ENCODE measurements around the gene SLC6A13.
A peak's percentile ranks its signal among the peaks of the same experiment; 100 is the strongest.
"Not testable (repeated sequence)": the region's sequence is repeated elsewhere in the genome, so short reads cannot be mapped to it uniquely, and the experiment has no call there.

SLC6A13 gene

DNA sequence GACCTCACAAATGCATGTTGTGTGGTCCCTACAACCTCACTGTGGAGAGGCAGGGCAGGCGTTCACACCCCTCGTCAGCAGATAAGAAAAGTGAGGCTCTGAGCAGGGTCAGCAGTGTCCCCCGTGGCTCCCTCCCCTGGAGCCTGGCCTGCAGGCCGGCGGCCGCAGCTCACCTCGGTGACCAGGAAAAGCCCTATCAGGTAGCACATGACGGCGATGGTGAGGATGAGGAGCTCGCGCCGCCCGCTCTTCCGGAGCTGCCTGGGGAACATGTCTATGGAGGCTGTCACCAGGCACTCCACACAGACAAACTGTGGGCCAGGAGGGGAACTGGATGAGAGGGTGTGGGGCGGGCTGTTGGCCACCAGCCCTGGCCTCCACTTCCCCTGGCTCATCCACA is 66.7 kb downstream of the SLC6A13 start:
- no peak for DNase-seq

DNA sequence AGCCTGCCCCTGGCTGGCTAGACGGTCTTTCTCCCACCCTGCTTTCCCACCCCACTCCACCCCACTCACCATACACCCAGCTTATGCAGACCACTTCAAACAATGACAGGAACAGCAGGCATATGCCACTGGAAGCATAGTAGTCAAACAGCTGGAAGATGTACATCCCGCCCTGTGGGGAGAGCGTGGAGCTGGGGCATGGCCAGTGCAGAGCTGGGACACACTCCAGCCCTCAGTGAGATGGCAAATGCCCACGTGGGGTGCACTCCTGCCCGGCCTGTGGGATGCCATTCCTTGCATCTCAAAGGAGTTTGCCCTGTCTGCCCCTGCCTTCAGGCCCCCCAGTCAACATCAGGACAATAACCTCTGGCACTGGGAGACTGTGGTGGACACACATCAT is 67.5 kb downstream of the SLC6A13 start:
- no peak for DNase-seq

DNA sequence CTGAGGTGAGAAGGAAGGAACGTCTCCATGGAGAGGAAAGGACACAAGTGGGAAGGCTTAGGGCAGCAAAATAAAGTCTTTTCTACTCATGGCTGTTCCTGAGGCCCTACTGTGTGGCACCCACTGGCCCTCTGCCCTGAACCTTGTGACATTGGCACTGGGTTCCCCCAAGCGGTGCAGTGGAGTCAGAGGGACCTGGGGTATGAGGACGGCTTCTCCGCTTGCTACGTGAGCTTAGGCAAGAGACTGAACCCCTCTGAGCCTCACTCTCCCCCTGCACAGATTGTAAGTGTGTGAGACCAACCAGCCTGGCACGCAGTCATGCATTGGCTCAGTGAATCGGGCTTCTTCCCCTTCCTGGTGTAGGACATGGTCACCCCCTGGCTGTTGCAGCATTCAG is 68.4 kb downstream of the SLC6A13 start:
- no peak for DNase-seq

DNA sequence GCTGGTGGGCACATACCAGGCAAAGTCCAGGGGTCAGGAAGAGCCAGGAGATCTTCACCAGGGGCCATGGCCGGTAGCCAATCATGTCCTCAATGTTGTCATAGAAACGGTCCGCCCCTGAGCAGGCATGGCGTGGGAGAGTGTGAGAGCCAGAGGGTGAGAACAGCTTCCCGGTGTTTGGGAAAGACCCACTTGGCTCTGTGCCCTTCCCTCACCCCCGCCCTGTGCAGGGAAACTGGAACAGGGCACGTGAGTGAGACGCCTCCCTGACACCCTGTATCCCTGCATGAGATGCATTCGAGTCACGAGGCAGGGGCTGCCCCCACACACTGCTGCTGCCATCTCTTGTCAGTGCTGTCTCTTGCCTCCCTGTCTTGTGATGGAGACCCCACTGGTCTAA is 69.4 kb downstream of the SLC6A13 start:
- DNase-seq = no peak

DNA sequence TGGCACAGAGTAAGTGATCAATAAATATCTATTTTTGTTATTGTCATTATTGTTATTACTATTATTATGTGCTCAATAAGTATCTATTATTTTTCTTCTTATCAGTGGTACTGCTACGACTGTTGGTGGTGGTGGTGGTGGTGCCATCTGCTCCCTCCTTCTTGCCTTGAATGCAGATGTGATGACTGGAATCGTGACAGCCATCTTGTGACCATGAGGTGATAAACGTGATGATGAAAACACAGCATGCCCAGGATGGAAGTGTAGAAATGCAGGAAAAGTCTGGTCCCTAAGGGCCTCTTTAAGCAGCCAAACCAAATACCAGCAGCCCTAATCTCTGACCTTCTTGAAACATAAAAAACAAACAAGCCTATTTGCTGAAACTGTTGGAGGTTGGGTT is 71.1 kb downstream of the SLC6A13 start:
- DNase-seq = no peak

DNA sequence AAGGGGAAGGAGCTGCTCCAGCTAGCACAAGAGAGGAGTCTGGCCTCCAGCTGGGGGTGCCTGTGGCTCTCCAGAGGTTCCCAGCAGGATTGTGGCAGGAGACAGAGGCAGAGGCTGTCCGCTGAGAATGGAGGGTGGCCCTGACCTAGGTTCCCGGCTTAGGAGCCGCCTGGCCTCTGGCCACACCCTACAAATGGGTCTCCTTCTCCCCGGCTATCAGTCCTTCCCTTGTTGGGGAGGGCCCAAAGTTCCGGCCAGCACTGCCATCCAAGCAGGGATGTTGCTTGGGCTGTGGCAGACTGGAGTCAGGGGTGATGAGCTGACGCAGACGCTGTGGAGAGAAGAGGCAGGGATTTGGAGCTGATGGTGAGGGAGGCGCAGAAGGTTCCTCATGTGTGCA is 71.8 kb downstream of the SLC6A13 start:
- DNase-seq = no peak

DNA sequence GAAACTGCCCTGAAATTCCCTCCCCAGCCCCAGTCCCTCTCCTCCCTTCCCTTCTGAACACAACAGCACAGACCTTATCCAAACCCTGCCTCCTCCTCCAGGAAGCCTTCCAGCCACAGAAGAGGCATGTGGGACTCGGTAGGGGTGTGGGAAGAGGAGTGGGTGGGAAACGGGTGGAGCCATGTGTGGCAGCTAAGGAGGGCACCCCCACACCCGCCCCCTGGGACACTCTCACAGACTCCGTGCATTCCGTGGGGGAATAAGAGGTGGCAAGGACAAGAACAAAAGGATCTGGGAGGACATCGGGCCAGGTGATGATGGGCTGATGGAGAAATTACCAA is 73.0 kb downstream of the SLC6A13 start:
- no peak for DNase-seq

DNA sequence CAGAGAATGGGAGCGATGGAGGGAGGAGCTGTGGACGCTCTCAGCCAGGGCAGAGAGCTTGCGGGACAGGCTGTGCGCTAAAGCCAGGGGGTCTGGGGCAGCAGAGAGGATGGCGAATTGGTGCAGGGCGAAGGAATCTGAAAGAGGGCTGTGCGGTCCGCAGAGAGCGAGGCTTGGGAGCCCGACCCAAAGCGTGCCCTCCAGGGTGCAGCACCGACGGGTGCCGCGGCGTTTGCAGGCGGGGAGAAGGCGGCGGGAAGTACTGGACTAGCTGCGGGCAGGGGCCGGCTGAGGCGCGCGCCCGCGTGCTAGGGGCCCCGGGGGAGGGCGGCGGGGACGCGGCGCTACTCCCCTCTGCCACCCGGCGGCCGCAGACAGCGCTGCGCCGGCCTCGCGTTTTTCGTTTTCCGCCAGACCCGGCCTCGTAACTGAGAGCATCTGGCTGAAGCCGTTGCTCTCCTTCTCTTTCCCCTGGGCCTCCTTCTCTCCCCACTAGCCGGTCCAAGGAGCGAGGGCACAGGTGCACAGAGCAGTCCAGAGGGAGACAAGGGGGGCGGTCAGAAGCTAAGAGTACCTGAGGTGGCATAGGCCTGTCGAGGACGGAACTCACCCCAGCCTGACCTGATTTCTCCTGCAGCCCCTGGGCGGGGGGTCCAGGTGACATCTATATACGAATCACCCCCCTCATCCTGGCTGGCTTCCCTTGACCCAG is 73.6 kb downstream of the SLC6A13 start:
- peak; percentile 57 to 68 for DNase-seq

DNA sequence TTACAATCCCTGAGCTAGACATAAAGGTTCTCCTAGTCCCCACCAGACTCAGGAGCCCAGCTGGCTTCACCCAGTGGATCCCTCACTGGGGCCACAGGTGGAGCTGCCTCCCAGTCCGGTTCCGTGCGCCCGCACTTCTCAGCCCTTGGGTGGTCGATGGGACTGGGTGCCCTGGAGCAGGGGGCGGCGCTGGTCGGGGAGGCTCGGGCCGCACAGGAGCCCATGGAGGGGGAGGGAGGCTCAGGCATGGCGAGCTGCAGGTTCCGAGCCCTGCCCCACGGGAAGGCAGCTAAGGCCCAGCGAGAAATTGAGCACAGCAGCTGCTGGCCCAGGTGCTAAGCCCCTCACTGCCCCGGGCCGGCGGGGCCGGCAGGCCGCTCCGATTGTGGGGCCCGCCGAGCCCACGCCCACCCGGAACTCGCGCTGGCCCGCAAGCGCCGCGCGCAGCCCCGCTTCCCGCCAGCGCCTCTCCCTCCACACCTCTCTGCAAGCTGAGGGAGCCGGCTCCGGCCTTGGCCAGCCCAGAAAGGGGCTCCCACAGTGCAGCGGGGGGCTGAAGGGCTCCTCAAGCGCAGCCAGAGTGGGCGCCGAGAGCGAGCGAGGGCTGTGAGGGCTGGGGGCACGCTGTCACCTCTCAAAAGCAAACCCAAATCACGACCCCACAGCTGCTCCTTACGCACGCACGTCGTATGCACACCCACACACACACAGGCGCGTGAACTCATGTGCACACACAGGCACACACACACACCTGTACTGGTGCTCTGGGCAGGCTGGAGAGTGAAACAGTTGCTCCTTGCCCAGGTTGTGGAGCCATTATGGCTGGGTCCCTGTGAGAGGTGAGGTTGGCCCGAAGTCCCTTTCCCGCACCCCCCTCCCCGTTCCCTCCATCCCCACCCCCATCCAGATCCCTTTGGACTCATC is 74.4 kb downstream of the SLC6A13 start:
- not testable (repeated sequence) for DNase-seq

DNA sequence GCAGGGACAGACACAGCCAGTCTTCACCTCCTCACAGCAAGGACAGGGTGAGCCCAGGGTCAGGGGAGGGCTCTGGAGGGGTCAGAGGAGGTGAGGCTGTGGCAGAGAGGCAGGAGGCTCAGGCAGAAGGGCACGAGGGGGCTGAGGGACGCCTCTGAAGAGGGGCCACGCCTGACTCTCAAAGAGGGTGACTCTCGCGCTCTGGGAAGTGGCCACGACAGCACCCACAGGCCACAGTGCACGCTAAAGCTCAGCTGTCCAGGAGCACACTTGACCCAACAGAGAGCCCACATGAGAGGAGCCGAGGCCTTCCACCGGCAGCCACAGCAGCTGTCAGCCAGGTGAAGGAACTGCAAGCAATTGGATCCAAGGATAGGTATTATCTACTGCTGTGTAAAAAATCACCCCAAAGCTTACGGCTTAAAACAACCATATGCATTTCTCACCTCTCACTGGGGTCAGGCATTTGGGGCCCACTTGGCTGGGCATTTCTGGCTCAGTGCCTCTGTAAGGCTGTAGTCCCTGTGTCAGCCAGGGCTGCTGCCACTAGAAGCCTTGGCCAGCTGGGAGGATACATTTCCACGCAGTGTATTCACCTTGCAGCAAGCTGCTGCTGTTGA is 76.5 kb downstream of the SLC6A13 start:
- DNase-seq = no peak

DNA sequence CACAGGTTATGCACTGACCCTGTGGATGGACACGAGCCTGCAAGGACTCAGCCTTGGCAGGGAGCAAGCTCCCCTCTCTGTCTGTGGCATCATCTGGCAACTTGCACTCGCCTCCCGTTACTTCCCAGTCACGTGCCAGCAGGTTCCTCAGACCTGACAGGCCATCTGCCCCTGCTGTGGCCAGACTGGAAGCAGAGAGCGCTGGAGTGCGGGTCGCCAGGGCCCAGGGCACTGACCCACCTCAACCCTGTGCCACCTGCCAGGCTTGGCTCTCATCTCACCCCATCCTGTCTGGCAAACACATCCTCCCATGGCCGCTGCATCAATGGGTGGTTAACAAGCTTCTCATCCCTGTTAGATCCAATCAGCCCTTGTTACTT is 77.1 kb downstream of the SLC6A13 start:
- no peak for DNase-seq

DNA sequence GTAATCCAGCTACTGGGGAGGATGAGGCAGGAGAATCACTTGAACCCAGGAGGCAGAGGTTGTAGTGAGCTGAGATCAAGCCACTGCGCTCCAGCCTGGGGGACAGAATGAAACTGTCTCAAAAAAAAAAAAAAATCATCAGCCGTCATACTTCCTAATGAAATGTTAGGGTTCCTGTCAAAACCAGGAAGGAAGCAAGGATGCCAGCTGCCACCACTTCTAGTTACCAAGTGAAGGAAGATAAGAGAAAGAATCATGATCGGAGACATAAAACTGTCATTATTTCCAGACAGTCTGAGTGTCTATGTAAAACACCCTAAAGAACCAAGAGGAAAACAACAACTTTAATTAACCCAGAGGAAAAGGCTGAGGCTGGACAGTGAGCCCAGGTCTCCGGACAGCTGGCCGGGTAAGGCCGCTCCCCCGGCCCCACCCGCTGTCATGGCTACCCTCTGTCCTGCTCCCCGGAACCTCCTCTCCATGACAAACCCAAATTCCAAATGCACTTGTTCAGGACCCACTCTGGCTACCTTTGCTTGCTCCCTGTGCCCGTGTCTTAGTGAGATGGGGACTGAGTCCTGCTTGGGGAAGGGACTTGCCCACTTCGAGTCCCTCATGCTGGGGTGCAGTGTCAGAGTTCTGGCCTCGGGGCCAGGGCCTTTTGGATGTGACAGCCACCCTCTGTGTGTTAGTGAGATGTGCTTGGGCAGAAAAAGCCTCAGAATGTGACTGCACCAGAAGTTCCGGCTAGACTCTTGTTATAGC is 77.6 kb downstream of the SLC6A13 start:
- no peak for DNase-seq

DNA sequence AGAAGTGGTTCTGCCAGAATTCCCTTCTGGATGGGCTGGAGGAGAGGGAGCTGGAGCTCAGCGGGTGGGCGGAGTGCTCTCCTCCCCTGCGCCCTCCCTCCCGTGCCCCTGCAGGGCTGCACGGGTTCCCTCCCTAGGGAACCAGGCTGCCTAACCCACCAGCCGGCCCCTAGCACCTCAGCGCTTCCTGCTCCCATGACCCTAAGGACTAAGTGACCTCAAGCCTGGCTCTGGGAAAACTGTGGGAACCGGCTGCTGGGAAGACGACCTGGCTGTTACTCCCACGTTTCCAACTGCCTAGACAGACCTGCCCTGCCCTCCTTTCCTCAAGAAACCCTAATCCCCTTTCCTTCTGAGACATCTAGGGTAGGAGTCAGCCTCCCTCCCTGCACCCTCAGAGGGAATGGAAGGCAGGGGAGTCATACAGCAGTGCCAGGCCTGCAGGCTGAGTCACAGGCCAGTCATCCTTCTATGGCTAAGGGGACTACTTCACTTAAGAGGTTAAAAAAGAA is 80.2 kb downstream of the SLC6A13 start:
- DNase-seq = no peak

DNA sequence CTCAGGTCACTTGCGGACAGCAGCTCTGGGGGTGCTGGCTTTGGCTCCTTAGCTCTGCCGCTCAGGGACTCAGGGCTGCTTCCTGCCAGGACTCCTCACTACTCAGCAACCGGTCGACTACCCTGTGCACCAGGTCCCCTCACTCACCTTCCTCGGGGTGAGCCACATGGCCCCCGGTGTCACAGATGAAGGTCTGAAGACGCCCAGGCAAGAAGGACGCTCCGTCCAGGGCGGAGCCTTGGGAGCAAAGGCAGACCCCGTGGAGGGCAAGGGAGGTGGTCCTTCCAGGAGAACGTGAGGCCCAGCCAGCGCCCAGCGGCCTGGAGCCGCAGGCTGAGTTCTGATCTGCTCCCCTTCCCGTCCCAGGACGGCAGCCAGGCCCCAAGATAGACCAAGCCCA is 80.7 kb downstream of the SLC6A13 start:
- DNase-seq = no peak

DNA sequence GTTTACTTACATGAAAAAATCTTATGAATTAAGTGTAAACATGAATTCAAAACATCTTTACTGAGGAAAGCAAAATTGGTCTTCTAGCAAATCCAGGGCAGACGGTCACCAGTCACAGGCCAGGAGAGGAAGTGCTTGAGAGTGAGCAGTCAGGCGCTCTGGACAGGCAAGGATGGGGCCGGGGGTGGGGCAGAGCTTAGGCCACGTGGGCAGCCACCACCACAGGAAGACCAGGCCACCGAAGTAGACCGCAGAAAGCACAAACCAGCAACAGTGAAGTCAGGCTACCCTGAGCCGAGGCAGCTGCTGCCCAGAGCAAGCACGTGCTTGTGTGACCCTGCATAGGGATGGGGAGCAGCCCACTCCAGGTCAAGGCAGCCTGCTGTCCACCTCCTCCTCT is 82.2 kb downstream of the SLC6A13 start:
- no peak for DNase-seq

DNA sequence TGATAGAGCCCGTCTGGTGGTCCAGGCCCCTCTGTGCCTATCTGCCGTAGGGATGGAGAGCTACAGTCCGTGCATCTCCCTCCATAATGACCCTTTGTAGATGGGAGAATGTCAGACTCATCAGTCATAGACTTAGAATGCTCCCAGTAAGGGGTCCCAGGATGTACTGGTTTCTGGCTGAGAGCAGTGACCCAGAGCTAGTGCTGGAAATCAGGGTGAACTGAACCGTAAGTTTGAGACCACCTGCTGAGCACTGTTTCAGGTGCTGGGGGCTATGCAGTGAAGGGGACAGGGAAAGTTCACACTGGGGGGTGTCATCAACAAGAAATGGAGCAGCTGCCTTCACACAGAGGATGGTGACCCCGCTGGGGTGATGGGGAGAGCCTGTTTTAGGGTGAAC is 82.8 kb downstream of the SLC6A13 start:
- DNase-seq = no peak

DNA sequence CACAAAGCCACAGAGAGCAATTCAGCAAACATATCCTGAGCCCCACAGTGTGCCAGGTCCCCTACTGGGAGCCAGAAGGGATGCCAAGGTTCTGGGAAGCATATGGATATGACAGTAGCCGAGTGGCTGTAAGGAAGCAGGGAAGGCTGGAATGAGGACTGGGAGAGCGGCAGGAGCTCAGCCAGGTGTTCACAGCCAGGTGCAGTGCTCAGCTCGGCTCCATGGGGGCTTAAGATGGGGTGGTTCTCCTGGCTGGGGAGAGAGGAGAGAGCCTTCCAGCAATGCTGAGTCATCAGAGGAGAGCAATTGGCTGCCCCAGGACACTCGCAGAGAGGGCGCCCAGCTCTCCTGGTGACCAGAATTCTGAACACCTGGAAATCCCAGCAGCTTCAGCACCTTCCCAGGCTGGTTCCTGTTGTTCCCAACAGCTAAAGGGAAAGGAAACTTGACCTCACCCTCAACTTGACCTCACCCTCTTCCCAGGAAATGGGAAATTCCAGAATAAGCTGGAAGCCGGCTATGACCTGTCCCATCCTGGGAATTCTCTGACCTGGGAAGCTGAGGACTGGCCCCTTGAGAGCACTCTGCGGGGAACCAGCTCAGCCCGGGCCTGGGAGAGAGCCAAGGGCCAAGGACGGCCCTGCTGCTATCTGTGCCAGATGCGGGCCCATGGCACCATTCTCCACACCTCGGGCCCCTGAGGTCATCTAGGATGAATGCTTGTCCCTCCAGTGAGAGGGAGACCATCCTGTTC is 83.3 kb downstream of the SLC6A13 start:
- no peak for DNase-seq

DNA sequence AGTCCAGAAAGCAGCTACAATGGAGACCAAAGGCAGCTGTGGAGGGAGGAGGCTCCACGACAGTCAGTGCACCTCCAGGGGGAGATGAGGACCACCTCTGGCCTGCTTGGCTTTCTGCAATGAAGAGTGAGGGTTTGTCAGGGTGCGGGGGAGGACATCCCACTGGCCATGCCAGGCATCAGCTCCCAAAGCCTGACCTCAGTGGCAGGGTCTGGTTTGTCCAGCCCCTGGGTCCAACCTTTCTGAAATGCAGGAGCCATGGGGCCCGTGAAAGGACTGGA is 83.9 kb downstream of the SLC6A13 start:
- no peak for DNase-seq

DNA sequence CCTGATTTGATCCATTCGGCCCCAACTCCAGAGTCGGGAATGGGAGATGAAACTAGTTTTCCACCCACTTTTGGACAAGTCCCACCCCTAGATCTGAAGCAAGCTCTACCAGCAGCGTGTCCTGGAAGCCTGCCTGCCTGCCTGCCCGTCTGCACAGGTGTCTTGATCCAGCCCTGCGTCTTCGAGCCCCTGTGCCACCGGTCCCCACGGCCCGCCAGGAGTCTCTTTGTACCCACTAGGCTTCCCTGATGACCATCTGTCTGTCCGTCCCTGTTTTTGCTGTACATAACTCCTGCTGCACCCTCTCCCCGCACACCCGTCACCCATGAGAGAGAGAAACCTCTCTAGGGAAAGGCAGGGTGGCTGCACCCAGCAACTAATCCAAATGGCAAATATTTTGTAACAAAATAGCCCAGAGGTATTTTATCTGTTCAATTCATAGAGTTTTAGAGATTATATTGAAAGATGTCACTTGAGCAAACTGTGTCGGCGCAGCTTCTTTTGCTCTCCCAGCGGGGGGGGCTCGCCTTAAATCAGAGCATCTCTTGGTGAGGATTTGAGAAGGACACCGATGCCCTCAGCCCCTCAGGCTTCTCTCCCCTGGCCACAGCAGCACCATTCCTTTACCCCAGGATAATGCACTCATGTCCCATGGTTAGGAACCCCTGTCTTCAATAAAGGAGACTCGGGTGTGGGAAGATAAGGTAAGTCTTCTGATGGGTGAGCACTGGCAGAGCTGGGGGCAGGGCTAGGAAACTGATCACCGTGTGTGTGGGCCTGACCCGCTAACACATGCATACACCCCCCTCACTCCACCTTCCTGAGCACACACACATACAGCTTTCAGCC is 84.4 kb downstream of the SLC6A13 start:
- DNase-seq = no peak

DNA sequence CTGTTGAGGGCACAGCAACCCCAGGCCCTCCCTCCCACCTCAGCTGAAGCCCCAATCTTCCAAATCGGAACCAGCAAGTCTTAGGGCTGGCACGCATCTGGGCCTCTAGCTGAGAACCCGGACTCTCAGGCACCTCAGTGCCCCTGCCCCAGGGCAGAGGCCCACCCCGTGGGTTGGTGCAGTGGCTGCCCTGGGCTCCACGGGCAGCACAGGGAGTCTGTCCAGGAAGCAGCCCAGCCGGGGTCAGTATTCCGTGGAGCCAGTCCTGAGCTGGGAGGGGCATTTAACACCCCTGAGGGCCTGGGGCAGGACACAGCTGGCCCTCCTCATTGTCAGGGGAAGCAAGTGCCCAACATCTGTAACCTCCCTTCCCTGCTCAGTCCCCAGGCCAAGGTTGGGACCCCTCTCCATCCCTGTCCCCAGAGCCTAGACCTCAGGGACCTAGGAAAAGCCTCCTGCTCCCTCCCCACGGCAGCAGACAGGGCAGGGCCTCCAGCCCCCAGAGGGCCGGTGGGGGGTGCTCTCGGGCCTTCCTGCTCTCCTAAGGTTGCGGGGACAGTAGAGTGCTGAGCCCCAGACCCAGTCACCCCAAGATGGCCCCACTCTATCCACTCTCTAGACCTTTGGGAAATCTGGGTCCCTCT is 85.2 kb downstream of the SLC6A13 start:
- no peak for DNase-seq

Data from activated T-cell treated with anti-CD3 and anti-CD28 coated beads, Interleukin-2, amount 50 U/mL, for 48 hours (primary cell).